ENCODE data around the gene ZBTB40.

The ZBTB40 gene

GRCh38 chr1:22494943-22495579 lies 43.4 kb downstream of the ZBTB40 start:
- H3K9me3 ChIP-seq (ENCODE audit: control insufficient read depth in 2 of 2, low read length in 2 of 2): no peaks in the 10 kb centered on the region

DNA sequence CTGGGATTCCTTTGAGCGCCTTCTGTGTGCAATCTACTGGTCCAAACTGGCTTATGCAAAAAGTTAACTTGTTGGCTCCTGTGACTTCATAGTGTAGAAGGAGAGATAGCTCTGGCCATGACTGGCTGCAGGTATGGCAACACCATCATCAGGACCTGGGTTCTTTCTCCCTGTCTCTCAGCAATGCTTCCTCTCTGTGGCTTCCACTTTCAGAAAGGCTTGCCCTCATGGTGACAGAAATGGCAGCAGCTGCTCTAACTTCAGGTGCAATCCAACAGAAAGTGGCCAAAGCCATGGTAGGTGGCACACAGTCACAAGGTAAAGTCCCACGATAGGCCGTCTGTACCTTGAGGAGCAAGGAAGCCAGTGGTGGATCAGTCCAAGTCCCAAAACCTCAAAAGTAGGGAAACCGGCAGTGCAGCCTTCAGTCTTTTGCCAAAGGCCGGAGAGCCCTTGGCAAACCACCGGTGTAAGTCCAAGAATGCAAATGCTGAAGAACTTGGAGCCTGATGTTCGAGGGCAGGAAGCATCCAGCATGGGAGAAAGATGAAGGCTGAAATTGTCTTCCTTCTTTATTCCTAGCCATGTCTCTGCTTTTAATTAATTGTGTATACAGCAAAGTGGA lies 45.0 kb downstream of the ZBTB40 start:
- no peaks in the 10 kb centered on the region for H3K4me1 ChIP-seq (ENCODE audit: control insufficient read depth in 2 of 2, insufficient read depth in 2 of 2, low read length in 2 of 2)
- H3K27me3 ChIP-seq (ENCODE audit: control insufficient read depth in 2 of 2, insufficient read depth in 2 of 2, low read length in 2 of 2): no peaks in the 10 kb centered on the region
- peaks cover 12 to 23% of the 10 kb centered on the region in 2 donors for H3K36me3 ChIP-seq (ENCODE audit: control insufficient read depth in 2 of 2, insufficient read depth in 2 of 2, low read length in 2 of 2)

More at GRCh38 chr1:22494943-22495579, 43.4 kb downstream of the ZBTB40 start:
- no peak overlapping the region for H3K27ac ChIP-seq (ENCODE audit: low read depth in 2 of 2, low read length in 2 of 2)
- H3K4me1 ChIP-seq (ENCODE audit: control insufficient read depth in 2 of 2, insufficient read depth in 2 of 2, low read length in 2 of 2): no peaks in the 10 kb centered on the region
- no peak overlapping the region for H3K4me3 ChIP-seq (ENCODE audit: low read length in 2 of 2)
- no peaks in the 10 kb centered on the region for H3K27me3 ChIP-seq (ENCODE audit: control insufficient read depth in 2 of 2, insufficient read depth in 2 of 2, low read length in 2 of 2)
- peaks cover 15 to 32% of the 10 kb centered on the region in 2 donors for H3K36me3 ChIP-seq (ENCODE audit: control insufficient read depth in 2 of 2, insufficient read depth in 2 of 2, low read length in 2 of 2)
- H3K9ac ChIP-seq (ENCODE audit: low read depth in 1 of 2, low read length in 2 of 2): no peak overlapping the region

GRCh38 chr1:22498463-22498862 lies 46.8 kb downstream of the ZBTB40 start:
- H3K9me3 ChIP-seq (ENCODE audit: control insufficient read depth in 2 of 2, low read length in 2 of 2): no peaks in the 10 kb centered on the region
- no peak overlapping the region for H3K9ac ChIP-seq (ENCODE audit: low read depth in 1 of 2, low read length in 2 of 2)
- H3K36me3 ChIP-seq (ENCODE audit: control insufficient read depth in 2 of 2, insufficient read depth in 2 of 2, low read length in 2 of 2): peaks cover 9 to 12% of the 10 kb centered on the region in 2 donors
- no peak overlapping the region for H3K4me3 ChIP-seq (ENCODE audit: low read length in 2 of 2)
- H3K4me1 ChIP-seq (ENCODE audit: control insufficient read depth in 2 of 2, insufficient read depth in 2 of 2, low read length in 2 of 2): no peaks in the 10 kb centered on the region
- no peak overlapping the region for H3K27ac ChIP-seq (ENCODE audit: low read depth in 2 of 2, low read length in 2 of 2)
- H3K27me3 ChIP-seq (ENCODE audit: control insufficient read depth in 2 of 2, insufficient read depth in 2 of 2, low read length in 2 of 2): no peaks in the 10 kb centered on the region

More for the DNA sequence above, 45.0 kb downstream of the ZBTB40 start:
- no peaks in the 10 kb centered on the region for H3K9me3 ChIP-seq (ENCODE audit: control insufficient read depth in 2 of 2, low read length in 2 of 2)
- no peak overlapping the region for H3K4me3 ChIP-seq (ENCODE audit: low read length in 2 of 2)
- no peak overlapping the region for H3K27ac ChIP-seq (ENCODE audit: low read depth in 2 of 2, low read length in 2 of 2)
- H3K9ac ChIP-seq (ENCODE audit: low read depth in 1 of 2, low read length in 2 of 2): no peak overlapping the region

DNA sequence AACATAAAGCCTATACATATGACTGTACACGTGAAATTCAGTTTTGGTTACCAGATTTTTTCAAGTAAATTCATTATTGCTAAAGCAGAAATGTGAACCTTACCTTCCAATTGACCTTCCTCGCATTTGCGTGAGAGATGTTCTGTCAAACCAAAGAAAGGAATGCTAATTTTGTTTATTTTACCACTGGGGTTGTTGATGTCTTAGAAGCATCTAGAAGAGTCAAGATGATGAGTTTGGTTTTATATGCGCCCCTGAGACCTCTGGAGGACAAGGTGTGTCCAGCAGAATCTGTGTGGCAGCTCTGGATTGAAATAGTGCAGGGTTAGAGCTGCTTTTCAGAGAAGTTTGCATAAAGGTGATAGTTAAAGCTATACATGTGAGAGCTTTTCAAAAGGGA lies 48.4 kb downstream of the ZBTB40 start:
- Histone ChIP-seq H3K27ac (ENCODE audit: low read depth in 2 of 2, low read length in 2 of 2) (no peak overlapping the region), H3K27me3 (ENCODE audit: control insufficient read depth in 2 of 2, insufficient read depth in 2 of 2, low read length in 2 of 2) (no peaks in the 10 kb centered on the region), H3K4me1 (ENCODE audit: control insufficient read depth in 2 of 2, insufficient read depth in 2 of 2, low read length in 2 of 2) (no peaks in the 10 kb centered on the region)

DNA sequence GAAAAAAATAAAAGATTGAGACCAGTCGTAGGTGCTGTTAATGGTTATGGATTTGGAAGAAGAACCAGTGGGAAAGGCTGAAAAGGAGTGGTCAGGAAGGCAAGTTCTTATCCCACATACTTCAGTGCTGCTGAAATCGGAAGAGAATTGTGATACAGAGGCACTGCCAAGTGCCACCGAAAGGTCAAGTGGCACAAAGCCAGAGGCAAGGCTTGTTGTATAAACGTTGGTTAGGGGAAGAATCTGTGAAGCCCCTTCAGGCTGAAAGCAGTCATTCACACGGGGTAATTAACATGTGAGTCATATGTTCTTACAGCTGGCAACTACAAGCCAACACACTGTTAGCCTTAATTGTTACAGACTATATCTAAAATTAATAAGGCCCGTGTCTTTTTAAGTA lies 48.8 kb downstream of the ZBTB40 start:
- Histone ChIP-seq H3K9ac (ENCODE audit: low read depth in 1 of 2, low read length in 2 of 2) (no peak overlapping the region), H3K9me3 (ENCODE audit: control insufficient read depth in 2 of 2, low read length in 2 of 2) (no peaks in the 10 kb centered on the region), H3K27ac (ENCODE audit: low read depth in 2 of 2, low read length in 2 of 2) (no peak overlapping the region), H3K36me3 (ENCODE audit: control insufficient read depth in 2 of 2, insufficient read depth in 2 of 2, low read length in 2 of 2) (peaks cover 8 to 15% of the 10 kb centered on the region in 2 donors), H3K4me1 (ENCODE audit: control insufficient read depth in 2 of 2, insufficient read depth in 2 of 2, low read length in 2 of 2) (no peaks in the 10 kb centered on the region), H3K4me3 (ENCODE audit: low read length in 2 of 2) (no peak overlapping the region), H3K27me3 (ENCODE audit: control insufficient read depth in 2 of 2, insufficient read depth in 2 of 2, low read length in 2 of 2) (no peaks in the 10 kb centered on the region)

More for the DNA sequence above, 48.4 kb downstream of the ZBTB40 start:
- H3K9me3 ChIP-seq (ENCODE audit: control insufficient read depth in 2 of 2, low read length in 2 of 2): no peaks in the 10 kb centered on the region
- peaks cover 8 to 15% of the 10 kb centered on the region in 2 donors for H3K36me3 ChIP-seq (ENCODE audit: control insufficient read depth in 2 of 2, insufficient read depth in 2 of 2, low read length in 2 of 2)
- H3K4me3 ChIP-seq (ENCODE audit: low read length in 2 of 2): no peak overlapping the region
- H3K9ac ChIP-seq (ENCODE audit: low read depth in 1 of 2, low read length in 2 of 2): no peak overlapping the region

DNA sequence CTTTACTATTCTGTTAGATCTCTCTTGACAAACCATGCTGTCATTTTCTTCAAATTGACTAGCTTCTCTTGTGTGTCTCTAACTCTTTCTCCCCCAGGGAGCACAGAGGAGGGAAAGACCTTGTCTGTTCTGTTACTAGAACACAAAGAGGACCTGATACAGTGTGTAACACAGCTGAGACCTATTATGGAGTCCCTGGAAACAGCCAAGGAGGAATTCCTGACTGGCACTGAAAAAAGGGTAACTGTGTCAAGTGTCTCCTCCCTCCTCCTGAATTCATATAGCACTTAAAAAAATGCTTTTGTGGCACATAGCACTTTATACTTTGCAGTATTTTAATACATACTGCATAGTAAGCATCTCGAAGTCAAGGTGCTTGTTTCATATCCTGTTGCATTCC lies 50.6 kb downstream of the ZBTB40 start:
- Histone ChIP-seq H3K9me3 (ENCODE audit: control insufficient read depth in 2 of 2, low read length in 2 of 2) (no peaks in the 10 kb centered on the region), H3K27ac (ENCODE audit: low read depth in 2 of 2, low read length in 2 of 2) (no peak overlapping the region), H3K36me3 (ENCODE audit: control insufficient read depth in 2 of 2, insufficient read depth in 2 of 2, low read length in 2 of 2) (peaks cover 11 to 22% of the 10 kb centered on the region in 2 donors), H3K27me3 (ENCODE audit: control insufficient read depth in 2 of 2, insufficient read depth in 2 of 2, low read length in 2 of 2) (no peaks in the 10 kb centered on the region), H3K4me1 (ENCODE audit: control insufficient read depth in 2 of 2, insufficient read depth in 2 of 2, low read length in 2 of 2) (no peaks in the 10 kb centered on the region), H3K9ac (ENCODE audit: low read depth in 1 of 2, low read length in 2 of 2) (no peak overlapping the region), H3K4me3 (ENCODE audit: low read length in 2 of 2) (no peak overlapping the region)

GRCh38 chr1:22503721-22504410 lies 52.2 kb downstream of the ZBTB40 start:
- peaks cover 19 to 28% of the 10 kb centered on the region in 2 donors for H3K36me3 ChIP-seq (ENCODE audit: control insufficient read depth in 2 of 2, insufficient read depth in 2 of 2, low read length in 2 of 2)

GRCh38 chr1:22506130-22506692 lies 54.6 kb downstream of the ZBTB40 start:
- no peaks in the 10 kb centered on the region for H3K9me3 ChIP-seq (ENCODE audit: control insufficient read depth in 2 of 2, low read length in 2 of 2)
- H3K4me3 ChIP-seq (ENCODE audit: low read length in 2 of 2): no peak overlapping the region
- H3K27ac ChIP-seq (ENCODE audit: low read depth in 2 of 2, low read length in 2 of 2): no peak overlapping the region
- no peaks in the 10 kb centered on the region for H3K4me1 ChIP-seq (ENCODE audit: control insufficient read depth in 2 of 2, insufficient read depth in 2 of 2, low read length in 2 of 2)
- no peaks in the 10 kb centered on the region for H3K27me3 ChIP-seq (ENCODE audit: control insufficient read depth in 2 of 2, insufficient read depth in 2 of 2, low read length in 2 of 2)
- no peak overlapping the region for H3K9ac ChIP-seq (ENCODE audit: low read depth in 1 of 2, low read length in 2 of 2)
- peaks cover 33 to 41% of the 10 kb centered on the region in 2 donors for H3K36me3 ChIP-seq (ENCODE audit: control insufficient read depth in 2 of 2, insufficient read depth in 2 of 2, low read length in 2 of 2)

More at GRCh38 chr1:22503721-22504410, 52.2 kb downstream of the ZBTB40 start:
- no peak overlapping the region for H3K9ac ChIP-seq (ENCODE audit: low read depth in 1 of 2, low read length in 2 of 2)
- no peak overlapping the region for H3K27ac ChIP-seq (ENCODE audit: low read depth in 2 of 2, low read length in 2 of 2)
- H3K4me3 ChIP-seq (ENCODE audit: low read length in 2 of 2): no peak overlapping the region
- H3K27me3 ChIP-seq (ENCODE audit: control insufficient read depth in 2 of 2, insufficient read depth in 2 of 2, low read length in 2 of 2): no peaks in the 10 kb centered on the region
- no peaks in the 10 kb centered on the region for H3K4me1 ChIP-seq (ENCODE audit: control insufficient read depth in 2 of 2, insufficient read depth in 2 of 2, low read length in 2 of 2)
- no peaks in the 10 kb centered on the region for H3K9me3 ChIP-seq (ENCODE audit: control insufficient read depth in 2 of 2, low read length in 2 of 2)

DNA sequence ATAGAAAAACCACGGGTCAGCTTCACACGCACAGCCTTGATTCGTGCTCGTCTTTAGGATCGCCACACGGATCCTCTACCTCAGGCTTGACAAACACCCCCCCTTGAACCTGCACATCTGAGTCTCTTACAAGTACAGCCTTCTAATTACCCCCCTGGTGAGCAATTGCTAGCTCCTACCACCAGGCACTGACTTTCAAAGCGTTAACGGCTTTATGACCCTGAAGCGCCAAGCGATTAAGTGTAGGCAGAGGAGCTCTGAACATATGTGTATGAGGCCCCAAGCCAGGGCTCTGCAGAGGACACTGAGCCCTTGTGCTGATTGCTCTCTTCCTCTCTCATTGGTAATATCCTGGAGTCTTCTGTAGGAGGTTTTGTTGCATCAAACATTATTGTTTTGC lies 55.9 kb downstream of the ZBTB40 start:
- H3K9me3 ChIP-seq (ENCODE audit: control insufficient read depth in 2 of 2, low read length in 2 of 2): no peaks in the 10 kb centered on the region
- H3K36me3 ChIP-seq (ENCODE audit: control insufficient read depth in 2 of 2, insufficient read depth in 2 of 2, low read length in 2 of 2): peaks cover 41 to 45% of the 10 kb centered on the region in 2 donors
- H3K4me1 ChIP-seq (ENCODE audit: control insufficient read depth in 2 of 2, insufficient read depth in 2 of 2, low read length in 2 of 2): no peaks in the 10 kb centered on the region
- H3K27ac ChIP-seq (ENCODE audit: low read depth in 2 of 2, low read length in 2 of 2): no peak overlapping the region
- H3K9ac ChIP-seq (ENCODE audit: low read depth in 1 of 2, low read length in 2 of 2): no peak overlapping the region
- no peaks in the 10 kb centered on the region for H3K27me3 ChIP-seq (ENCODE audit: control insufficient read depth in 2 of 2, insufficient read depth in 2 of 2, low read length in 2 of 2)
- H3K4me3 ChIP-seq (ENCODE audit: low read length in 2 of 2): no peak overlapping the region

GRCh38 chr1:22508329-22508728 lies 56.7 kb downstream of the ZBTB40 start:
- no peaks in the 10 kb centered on the region for H3K4me1 ChIP-seq (ENCODE audit: control insufficient read depth in 2 of 2, insufficient read depth in 2 of 2, low read length in 2 of 2)
- no peak overlapping the region for H3K4me3 ChIP-seq (ENCODE audit: low read length in 2 of 2)
- H3K27ac ChIP-seq (ENCODE audit: low read depth in 2 of 2, low read length in 2 of 2): no peak overlapping the region
- no peak overlapping the region for H3K9ac ChIP-seq (ENCODE audit: low read depth in 1 of 2, low read length in 2 of 2)
- H3K9me3 ChIP-seq (ENCODE audit: control insufficient read depth in 2 of 2, low read length in 2 of 2): no peaks in the 10 kb centered on the region
- peaks cover 45 to 52% of the 10 kb centered on the region in 2 donors for H3K36me3 ChIP-seq (ENCODE audit: control insufficient read depth in 2 of 2, insufficient read depth in 2 of 2, low read length in 2 of 2)
- H3K27me3 ChIP-seq (ENCODE audit: control insufficient read depth in 2 of 2, insufficient read depth in 2 of 2, low read length in 2 of 2): no peaks in the 10 kb centered on the region
